GM11168 (cell line): ENCODE measurements around the gene CLDN9.

Source experiments
- in situ Hi-C: fragments of 300-500 bp; cut with MboI; formaldehyde crosslinking; loops from one replicate; pipeline ENCODE4 v1.12.0; 2022; ENCODE audit warnings: low sequenced_read_pairs; ENCODE audit not compliant: unreplicated experiment

CLDN9 gene

DNA sequence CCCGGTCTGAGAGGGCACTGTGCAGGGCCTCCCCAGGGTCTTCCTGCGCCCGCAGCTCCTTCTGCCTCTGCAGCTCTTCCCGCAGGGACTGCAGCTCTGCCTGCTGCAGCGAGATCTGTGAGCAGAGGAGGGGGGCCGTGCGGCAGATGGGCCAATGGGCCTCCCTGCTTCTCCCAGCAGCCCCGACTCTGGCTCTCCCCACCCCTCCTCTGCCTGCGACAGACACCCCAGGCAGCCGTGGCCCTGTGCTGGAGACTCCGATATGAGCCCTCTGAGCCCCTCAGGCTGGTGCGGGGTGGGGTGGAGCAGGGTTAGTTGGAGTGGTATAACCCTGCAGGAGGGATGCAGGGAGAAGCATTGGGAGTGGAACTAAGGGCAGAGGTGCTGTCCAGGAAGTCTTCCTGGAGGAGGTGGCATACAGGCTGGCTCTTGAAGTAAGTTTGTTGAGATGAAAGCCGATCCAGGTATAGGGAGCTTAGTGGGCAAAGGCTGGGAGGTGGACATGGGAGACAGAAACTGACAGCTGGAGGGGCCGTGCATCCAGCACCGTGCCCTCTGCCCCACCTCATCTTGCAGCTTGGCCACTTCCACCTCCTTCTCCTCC, 16.1 kb downstream of the CLDN9 start:
- in situ Hi-C loops, result no loop called here

DNA sequence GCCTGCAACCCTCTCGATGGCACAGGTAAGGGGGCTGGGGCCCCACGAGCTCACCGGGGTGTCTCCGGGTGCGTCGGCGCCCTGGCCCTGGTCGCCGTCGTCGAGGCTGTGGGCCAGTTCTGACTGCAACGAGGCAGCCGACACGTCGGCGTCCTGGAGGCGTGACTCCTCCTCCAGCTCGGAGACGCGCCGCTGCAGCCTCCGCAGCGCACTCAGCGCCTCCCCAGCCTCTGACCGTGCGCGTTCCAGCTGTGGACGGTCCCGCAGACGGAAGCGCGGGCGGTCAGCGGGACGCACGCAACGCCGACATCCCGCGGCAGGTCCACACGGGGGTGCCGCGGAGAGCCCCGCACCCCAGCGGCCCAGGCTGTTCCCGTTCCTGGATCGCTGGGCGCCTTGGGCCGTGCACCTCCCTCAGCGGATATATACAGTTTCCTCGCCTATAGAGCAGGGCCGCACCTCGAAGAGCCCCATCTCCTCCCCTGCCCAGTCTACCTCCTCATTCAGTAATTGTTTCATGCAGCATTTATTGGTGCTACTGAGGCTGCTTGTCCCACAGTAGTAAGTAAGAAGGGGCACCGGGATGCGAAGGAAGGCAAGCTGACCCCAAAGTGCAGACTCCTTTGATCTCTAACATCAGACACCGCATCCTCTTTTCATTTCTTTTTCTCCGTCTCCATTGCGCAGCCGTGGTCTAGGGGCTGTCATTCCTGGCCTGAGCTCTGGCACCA, 16.9 kb downstream of the CLDN9 start:
- in situ Hi-C loops, result no loop called here

DNA sequence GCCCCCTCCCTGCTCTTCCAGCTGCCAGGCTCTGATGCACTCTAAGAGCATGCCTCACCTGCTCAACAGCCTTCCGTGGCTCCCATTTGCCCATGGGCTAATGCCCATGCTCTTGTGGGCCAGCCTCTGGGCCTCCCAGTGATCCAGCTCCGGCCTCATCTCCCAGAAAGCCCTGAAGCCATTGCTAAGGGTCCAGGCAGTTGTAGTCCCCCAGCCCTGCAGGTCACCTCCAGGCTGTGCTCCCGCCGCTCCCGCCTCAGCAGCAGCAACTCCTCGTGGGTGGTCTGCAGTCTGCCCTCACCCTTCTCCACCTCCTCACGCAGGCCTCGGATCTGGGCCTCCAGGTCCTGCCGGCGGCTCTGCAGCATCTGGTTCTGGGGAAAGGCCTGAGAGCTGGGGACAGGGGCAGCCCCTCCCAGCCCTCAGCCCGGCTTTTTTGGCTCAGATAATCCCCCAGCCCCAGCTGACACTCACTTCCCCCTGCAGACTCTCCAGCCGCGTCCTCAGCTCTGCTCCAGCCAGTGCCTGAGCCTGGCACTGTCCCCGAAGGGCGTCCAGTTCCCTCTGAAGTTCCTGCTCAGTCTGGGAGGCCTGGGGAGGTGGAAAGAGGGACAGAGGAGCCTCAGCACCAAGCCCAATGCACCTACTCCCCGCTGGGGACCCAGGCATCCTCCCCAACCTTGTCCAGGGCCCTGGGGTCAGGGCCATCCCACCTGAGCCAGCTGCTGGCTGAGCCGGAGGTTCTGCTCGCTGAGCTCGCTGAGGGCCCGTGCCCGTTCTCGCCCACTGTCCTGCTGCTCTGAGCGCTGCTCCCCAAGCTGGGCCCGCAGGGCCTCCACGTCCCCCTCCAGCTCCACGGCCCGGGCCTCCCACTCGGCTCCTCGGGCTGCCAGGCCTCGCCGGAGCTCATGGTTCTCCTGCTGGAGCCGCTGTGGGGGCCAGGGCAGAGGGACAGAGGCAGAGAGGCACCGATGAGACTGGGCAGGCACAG, 17.8 kb downstream of the CLDN9 start:
- in situ Hi-C loops, result no loop called here

DNA sequence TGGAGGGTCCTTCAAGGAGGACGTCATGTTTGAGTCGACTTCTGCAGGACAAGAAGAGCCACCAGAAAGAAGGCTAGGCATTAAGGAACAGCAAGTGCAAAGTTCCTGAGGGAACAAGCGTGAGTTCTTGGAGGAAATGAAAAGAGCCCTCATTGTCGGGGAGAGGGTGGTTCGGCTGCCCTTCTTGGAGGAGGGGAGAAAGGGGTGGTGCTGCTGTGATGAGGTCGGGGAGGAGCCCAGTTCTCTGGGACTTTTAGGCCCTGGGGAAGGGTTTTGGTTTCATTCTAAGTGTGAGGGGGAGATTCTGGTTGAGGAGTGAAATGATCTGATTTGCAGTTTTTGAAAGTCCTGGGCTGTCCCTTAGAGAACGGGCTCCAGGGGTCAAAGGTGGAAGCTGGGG, 19.9 kb downstream of the CLDN9 start:
- in situ Hi-C loops, result no loop called here

DNA sequence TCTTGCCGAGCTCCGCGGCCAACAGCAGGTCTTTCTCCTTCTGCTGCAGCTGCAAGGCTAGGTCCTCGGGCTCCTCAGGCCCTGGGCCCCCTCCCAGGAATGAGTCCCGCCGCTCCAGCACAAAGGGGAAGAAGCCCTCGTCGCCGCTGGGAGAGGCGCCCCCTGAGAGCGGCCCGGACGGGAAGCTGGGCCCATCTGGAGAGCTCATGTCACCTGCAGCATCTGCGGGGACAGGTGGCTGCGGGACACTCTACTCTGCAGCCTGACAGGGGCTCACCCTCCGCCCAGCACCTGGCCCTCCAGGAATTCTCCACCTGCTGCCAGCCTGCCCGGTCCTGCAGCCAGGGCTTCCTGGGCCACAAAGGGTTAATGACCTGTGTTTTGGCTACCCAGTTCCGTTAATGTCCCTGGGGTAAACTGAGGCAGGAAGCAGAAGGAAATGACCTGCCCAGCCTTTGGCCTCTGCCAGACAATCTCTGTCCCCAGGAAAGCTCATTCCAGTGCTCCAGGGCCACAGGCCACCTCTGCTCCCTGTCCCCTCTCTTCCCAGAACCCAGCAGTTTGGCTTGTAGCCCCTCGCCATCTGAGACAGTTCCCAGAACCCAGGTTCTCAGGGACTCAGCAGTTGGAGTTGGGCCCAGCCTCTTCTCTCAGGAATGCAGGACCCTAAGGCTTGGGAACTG, 22.7 kb downstream of the CLDN9 start:
- in situ Hi-C loops, result no loop called here

DNA sequence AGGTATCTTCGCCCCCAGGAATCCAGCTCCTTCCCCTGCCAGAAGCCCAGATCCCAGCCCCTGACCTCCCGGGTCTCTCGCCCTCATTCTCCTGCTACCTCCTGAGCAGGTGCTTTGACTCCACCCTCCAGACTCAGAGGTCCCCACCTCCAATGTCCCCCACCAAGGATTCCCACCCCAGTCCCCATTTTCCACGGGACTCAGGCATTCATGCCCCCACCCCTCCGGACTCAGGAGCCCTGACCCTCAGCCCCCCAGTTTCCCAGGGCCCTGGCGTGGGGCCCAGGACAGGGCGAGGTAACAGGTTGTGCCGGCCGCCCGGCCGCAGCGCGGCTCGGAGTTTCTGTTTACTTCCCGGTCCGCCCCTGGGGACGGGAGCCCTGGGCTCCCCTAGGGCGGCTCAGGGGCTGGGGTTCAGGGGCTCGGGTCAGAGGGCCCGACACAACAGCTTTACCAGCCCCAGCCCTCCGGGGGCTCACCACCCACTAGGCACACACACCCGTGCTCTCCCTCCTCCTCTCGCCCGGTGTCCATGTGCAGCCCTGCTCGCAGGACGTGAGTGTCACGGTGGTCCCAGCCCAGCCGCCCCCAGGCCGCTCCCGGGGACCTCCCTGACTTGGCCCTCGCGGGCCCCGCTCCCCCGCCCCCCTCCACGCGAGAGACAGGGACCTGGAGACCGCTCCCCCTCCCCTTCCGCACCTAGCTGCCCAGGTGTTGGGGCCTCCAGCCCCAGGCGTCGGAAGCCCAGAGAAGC, 23.4 kb downstream of the CLDN9 start:
- in situ Hi-C loops, result no loop called here

DNA sequence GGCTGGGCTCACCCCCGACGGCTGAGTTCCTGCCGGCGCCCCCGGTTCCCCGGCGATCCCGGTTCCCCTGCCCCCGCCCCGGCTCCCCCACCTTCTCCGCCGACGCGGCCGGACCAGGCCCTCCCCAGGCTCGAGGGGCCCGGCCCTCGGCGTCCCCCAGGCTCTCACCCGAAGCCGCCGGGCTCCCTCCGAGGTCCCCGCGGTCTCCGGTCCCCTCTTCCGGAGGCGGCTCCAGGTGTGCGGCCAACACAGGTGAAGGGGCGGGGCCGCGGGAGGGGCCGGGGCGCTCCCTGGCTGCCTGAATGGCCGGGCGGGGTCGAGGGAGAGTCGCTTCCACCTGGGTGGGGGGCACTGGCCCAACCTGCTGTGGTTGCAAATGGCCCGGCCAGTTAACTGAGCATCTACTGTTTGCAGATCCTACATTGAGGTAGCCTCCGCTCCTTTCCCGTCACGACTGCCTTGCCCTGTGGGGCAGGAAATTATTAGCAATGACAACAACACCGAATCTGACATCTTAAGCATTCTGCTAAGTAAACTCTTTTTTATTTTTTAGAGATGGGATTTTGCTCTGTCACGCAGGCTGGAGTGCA, 24.1 kb downstream of the CLDN9 start, which contains the start of gene BICDL2:
BICDL2 (minus strand) TSS at position 219 of the 590 bp plus-strand sequence. CDS start 1,448 bp downstream, outside the sequence.
- in situ Hi-C loops, result no loop called here

DNA sequence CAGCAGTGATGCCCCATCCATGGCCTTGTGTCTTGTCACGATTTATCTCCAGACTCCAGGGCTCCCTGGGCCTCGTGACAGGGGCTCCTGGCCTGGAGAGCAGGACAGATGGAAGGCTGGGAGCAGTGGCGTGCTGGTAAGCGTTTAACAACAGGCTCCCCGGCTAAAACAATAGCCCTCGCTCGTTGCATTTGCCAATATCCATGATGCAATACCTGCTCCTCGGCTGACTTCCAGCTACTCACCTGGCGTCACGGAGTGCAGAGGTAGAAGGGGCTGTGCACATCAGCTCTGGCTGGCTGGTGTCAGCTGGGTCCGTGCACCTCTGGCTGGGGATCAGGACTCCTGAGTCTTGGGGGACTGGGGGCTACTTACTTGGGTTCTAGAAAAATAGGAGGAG, 25.5 kb downstream of the CLDN9 start:
- in situ Hi-C loops, result no loop called here

DNA sequence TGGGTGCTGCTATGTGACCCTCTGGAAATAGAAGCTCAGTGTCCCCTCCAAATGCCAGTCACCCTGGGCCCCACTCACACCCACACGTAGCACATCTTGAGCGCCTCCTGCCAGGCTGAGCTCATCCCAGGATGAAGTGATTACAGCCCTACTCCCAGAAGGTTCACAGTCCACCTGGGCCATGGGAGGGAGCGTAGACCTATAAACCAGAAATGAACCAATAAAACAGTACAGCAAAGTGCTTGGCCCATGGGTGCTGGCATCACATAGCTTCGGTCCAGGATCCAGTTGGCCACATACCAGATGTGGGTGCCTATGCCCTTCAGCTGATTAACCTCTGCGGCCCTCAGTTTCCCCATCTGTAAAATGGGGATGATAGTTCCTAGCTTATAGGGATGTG, 26.2 kb downstream of the CLDN9 start:
- in situ Hi-C loops, result no loop called here

DNA sequence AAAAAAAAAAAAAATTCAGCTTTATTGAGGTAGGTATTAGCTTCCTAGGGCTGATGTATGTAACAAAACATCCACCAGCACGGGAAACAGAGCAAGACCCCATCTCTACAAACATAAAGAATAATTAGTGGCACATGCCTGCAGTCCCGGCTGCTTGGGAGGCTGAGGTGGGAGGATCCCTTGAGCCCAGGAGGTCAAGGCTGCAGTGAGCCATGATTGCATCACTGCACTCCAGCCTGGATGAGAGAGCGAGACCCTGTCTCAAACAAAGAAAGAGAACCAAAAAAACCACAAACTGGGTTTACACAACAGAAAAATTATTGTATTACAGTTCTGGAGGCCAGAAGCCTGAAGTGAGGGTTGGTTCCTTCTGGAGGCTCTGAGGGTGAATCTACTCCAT, 29.7 kb downstream of the CLDN9 start:
- in situ Hi-C loops, result no loop called here

DNA sequence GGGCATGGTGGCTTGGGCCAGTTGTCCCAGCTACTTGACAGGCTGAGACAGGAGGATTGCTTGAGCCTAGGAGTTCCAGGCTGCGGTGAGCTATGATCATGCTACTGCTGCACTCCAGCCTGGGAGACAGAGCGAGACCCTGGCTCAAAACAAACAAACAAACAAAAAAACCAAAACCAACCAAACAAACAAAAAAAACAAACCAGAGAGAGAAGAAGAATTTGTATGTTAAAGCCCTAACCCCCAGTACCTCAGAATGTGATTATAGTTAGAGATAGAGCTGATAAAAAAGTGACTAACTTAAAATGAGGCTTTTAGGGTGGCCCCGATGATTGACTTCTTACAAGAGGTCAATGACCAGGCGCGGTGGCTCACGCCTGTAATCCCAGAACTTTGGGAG, 32.0 kb downstream of the CLDN9 start:
- in situ Hi-C loops, result no loop called here

DNA sequence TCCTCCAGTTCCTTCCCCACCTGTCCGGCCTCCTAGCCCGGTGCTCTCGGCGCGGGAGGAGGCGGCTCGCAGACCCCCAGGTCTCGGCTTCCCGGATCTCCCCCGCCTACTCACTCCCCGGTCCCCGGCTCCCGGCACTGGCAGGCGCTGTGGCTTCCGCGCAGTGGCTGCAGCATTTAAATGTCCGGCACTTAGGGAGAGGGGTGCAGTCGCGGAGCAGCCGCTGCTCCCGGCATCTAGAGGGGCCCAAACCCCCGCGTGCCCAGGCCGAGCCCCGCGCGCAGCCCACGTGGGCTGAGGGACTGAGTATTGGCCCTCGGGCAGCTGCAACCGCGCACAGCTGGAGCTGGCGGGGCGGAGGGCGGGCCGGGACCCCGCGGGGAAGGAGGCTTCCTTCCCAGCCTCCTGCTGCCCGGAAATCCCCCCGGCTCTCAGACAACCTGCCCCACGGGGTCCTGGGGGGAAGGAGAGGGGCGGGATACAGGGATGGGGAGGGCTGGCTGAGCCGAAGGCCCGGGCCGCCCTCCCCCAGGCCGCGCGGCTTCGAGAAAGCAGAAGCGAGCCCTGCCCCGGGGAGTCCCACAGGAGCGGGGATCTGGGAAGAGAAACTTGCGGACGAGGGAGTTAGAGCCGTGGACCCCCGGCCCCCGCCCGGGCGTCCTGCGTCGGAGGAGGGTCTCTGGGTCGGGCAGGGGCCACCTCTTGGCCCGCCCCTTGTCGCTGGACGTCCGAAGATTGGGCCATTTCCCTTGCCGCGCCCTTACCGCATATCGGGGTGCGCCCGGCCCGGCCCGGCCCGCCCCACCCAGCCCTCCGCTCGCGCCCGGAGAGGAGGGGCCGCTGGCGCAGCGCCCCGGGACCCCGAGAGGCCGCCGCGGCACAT, 33.3 kb downstream of the CLDN9 start, which contains the start of gene MMP25:
MMP25 (plus strand) TSS at position 804 of the 883 bp plus-strand sequence. CDS start 357 bp downstream, outside the sequence.
- in situ Hi-C loops, result no loop called here

DNA sequence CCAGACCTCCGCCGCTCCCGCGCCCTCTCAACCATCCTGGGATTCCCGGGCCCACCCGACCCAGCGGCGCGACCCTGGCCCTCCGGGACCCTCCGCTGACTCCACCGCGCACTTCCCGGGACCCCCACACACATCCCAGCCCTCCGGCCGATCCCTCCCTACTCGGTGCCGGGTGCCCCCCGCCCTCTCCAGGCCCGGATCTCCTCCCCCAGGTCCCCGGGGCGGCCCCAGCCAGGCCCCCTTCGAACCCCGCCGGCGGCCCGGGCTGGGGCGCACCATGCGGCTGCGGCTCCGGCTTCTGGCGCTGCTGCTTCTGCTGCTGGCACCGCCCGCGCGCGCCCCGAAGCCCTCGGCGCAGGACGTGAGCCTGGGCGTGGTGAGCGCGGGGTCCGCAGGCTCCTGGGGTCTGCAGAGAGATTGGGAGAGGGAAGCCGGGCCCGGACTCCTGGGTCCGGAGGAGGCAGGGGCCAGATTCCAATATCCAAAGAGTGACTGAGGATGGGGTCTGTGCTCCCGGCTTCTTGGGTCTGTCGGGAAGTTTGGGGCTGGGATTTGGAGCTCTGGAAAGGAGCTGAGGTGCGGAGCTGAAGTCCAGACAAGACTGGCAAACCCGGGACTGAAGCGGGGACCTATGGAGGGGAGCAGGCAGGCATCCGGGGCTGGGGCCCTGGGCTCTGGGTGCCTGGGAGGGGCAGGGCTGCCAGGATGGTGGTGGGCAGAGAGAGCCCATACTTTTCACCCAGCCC, 34.1 kb downstream of the CLDN9 start:
- in situ Hi-C loops, result no loop called here

DNA sequence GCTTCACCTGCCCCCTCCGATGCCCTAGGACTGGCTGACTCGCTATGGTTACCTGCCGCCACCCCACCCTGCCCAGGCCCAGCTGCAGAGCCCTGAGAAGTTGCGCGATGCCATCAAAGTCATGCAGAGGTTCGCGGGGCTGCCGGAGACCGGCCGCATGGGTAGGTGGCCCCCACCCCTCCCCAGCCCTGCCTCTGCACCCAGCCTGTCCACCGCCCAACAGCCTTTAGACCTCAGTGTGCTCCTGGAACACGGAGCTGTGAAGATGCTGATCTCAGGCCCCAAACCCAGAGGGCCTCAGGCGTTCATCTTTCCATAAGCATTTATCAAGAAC, 34.6 kb downstream of the CLDN9 start:
- in situ Hi-C loops, result no loop called here

DNA sequence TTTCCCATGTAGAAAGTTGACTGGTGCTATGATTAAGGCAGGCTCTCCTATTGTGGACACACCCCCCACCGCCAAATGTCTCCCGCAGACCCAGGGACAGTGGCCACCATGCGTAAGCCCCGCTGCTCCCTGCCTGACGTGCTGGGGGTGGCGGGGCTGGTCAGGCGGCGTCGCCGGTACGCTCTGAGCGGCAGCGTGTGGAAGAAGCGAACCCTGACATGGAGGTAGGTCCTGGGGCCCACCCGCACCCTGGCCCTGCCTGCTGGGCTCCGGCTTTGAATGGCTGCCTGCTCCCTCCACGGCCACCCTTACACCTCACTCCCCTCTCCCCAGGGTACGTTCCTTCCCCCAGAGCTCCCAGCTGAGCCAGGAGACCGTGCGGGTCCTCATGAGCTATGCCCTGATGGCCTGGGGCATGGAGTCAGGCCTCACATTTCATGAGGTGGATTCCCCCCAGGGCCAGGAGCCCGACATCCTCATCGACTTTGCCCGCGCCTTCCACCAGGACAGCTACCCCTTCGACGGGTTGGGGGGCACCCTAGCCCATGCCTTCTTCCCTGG, 37.3 kb downstream of the CLDN9 start:
- in situ Hi-C loops, result no loop called here

DNA sequence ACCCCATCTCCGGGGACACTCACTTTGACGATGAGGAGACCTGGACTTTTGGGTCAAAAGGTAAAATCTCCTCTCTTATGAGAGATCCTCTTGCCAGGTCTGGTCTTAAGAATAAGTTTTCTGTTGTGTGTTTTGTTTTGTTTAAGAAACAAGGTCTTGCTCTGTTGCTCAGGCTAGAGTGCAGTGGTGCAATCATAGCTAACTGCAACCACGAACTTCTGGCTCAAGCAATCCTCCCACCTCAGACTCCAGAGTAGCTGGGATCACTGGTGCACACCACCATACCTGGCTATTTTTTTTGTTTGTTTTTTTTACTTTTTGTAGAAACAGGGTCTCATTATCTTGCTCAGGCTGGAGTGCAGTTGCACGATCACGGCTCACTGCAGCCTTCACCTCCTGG, 37.8 kb downstream of the CLDN9 start:
- in situ Hi-C loops, result no loop called here

DNA sequence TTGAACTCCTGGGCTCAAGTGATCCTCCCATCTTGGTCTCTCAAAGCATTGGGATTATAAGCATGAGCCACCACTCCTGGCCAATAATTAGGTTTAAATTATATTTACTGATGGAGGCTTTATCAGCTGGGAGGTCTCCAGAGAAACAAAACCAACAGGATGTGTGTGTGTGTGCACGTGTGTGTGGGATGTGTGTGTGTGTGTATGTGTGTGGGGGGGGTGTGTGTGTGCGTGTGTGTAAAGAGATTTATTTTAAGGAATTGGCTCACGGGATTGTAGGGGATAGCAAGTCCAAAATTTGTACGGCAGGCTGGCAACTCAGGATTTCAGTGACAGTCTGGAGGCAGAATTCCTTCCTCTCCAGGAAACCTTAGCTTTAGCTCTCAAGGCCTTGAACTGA, 38.3 kb downstream of the CLDN9 start:
- in situ Hi-C loops, result no loop called here
